Measurements from ENCODE around the gene ALOX5AP. TPM values are rescaled to one million over a fixed set of nuclear protein-coding genes. Genes with fewer than 3 reads are reported as not detected.

ALOX5AP gene
- total RNA-seq, 2 experiments from 2014 or later = 40.5 to 42.2 TPM

DNA sequence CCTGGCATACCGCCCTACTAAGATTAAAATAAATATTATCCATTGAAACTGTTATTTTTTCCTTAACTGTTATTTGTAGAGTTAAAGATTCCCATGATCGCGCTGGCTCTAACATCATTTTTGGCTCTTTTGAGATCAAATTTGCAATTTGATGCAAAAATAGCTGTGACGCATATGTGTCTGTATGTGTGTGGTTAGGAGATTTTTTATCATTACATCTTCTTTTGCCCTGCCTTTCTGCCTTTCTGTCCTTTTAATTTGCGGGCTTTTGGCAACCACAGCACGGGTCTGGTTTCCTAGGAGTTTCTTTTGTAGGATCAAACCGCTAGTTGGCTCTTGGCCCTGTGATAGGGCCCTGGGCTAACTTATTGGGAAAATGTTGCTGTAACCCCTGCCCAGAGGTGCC lies 37.3 kb upstream of the ALOX5AP start:
- intact Hi-C loops (cut with micrococcal nuclease) = no loop called here
- POLR2A ChIA-PET = no interaction called here
- CTCF ChIA-PET = interaction anchor here (1.8 kb wide), 1 partner anchor 105 kb away, joined by 4 read pairs; no protein-coding TSS in a partner anchor
- ATAC-seq (no peak), DNase-seq (no peak)
- peaks cover 18% of the 10 kb centered on the region for H3K4me1 Mint-ChIP-seq (ENCODE audit: low read depth)
- H3K4me3 Mint-ChIP-seq = no peak overlapping the region
- H3K27me3 Mint-ChIP-seq = peaks cover 16% of the 10 kb centered on the region
- H3K9me3 Mint-ChIP-seq = no peaks in the 10 kb centered on the region
- H3K27ac Mint-ChIP-seq = no peak overlapping the region
- H3K36me3 Mint-ChIP-seq (ENCODE audit: low read depth) = no peaks in the 10 kb centered on the region
- TF ChIP-seq CTCF (IDR thresholded peaks at IDR 0.05) = no peak

DNA sequence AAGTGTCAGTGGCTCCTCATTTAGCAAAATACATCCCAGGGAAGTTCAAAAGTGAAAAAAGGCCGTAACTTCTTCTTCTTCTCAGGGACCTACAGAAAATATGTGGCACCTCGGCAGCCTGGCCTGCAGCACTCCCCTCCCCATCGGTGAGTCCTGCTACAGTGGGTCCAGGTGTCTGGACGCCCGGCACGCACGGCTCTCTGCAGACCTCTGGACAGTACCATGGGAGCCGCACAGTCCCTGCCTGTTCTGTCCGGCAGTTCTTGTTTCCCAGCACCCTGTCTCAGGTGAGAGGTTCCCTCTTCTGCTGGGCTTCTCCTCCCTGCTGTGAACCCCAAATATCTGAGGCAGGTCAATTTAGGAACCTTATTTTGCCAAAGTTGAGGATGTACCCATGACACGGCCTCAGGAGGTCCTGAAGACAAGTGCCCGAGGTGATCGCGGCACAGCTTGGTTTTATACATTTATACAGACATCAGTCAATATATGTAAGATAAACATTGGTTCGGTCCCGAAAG lies 36.8 kb upstream of the ALOX5AP start:
- H3K36me3 Mint-ChIP-seq (ENCODE audit: low read depth) = no peaks in the 10 kb centered on the region
- ChIA-PET CTCF (no interaction called here), POLR2A (no interaction called here)
- peaks cover 16% of the 10 kb centered on the region for H3K27me3 Mint-ChIP-seq
- intact Hi-C loops (cut with micrococcal nuclease) = no loop called here
- no peak for ATAC-seq
- H3K4me1 Mint-ChIP-seq (ENCODE audit: low read depth) = peaks cover 18% of the 10 kb centered on the region
- DNase-seq = no peak
- H3K27ac Mint-ChIP-seq = no peak overlapping the region
- H3K4me3 Mint-ChIP-seq = no peak overlapping the region
- no peak for TF ChIP-seq CTCF (IDR thresholded peaks at IDR 0.05)
- H3K9me3 Mint-ChIP-seq = no peaks in the 10 kb centered on the region

DNA sequence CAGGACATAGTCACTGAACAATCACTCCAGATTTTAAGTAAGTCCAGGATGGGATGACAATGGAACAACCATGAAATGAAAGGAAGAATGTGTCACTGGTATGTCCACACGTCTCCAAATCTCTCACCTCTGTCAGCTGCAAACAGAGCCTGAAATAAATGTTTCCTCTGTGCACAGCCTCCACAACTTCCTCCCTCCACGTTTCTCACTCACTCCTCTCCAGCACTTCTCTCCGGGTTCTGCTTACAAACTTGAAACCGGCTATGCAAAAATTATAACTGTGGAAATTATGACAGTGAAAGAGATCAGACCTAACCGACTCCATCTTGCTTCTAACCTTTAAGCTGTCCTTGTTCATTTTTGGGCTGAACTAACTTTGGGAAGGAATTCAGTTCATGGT lies 35.0 kb upstream of the ALOX5AP start:
- ATAC-seq (no peak), DNase-seq (no peak)
- no peak overlapping the region for H3K27ac Mint-ChIP-seq

DNA sequence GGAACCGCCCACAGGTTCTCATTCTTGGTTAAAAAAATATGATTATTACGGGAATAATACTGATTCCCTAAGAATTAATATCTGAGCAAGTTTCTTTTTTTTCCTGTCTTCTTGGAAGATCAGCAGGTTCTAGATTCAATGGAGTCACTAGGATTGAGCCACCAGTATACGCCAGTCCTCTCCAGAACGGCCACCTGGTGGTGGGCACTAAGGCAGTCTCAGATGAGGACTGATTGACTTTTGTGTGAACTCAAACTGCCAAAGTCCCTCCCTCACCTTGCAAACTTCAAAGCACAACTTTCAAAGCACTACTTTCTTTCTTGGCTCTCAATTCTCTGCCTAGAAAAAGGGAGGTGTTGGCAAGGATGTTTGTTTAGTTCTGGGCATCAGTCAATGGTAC lies 33.3 kb upstream of the ALOX5AP start:
- H3K4me1 Mint-ChIP-seq (ENCODE audit: low read depth) = peaks cover 3% of the 10 kb centered on the region
- no peak overlapping the region for H3K27ac Mint-ChIP-seq
- ChIA-PET CTCF (no interaction called here), POLR2A (no interaction called here)
- ATAC-seq = no peak
- no peak overlapping the region for H3K4me3 Mint-ChIP-seq
- peaks cover 5% of the 10 kb centered on the region for H3K27me3 Mint-ChIP-seq
- intact Hi-C loops (cut with micrococcal nuclease) = no loop called here
- H3K36me3 Mint-ChIP-seq (ENCODE audit: low read depth) = no peaks in the 10 kb centered on the region
- DNase-seq = no peak
- H3K9me3 Mint-ChIP-seq = no peaks in the 10 kb centered on the region
- TF ChIP-seq CTCF (IDR thresholded peaks at IDR 0.05) = no peak

More for the DNA sequence above, 35.0 kb upstream of the ALOX5AP start:
- TF ChIP-seq CTCF (IDR thresholded peaks at IDR 0.05) = no peak
- H3K4me1 Mint-ChIP-seq (ENCODE audit: low read depth) = peaks cover 18% of the 10 kb centered on the region
- no peaks in the 10 kb centered on the region for H3K9me3 Mint-ChIP-seq
- H3K4me3 Mint-ChIP-seq = no peak overlapping the region
- intact Hi-C loops (cut with micrococcal nuclease) = no loop called here
- ChIA-PET CTCF (no interaction called here), POLR2A (no interaction called here)
- H3K27me3 Mint-ChIP-seq = peaks cover 12% of the 10 kb centered on the region
- H3K36me3 Mint-ChIP-seq (ENCODE audit: low read depth) = no peaks in the 10 kb centered on the region

DNA sequence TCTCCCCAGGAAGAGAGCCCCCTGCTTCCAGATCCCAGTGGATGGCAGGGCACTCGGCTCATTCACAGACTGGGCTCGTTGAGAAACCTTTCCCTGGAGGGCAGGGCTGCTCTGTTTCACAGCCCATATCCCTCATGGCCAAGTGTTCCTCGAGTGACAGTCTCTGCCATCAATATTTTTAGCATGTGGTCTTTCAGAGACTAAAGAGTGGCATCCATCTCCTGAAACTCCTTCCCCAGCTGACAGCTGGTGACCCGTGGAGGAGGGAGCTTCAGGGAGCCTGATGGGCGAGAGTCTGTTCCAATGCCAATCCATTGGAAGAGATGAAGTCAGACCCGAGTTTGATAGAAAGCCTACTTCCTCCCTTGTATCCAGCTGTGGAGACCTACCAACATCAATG lies 30.7 kb upstream of the ALOX5AP start:
- H3K4me3 Mint-ChIP-seq = no peak overlapping the region
- H3K9me3 Mint-ChIP-seq = no peaks in the 10 kb centered on the region
- intact Hi-C loops (cut with micrococcal nuclease) = no loop called here
- no peak for TF ChIP-seq CTCF (IDR thresholded peaks at IDR 0.05)
- H3K27ac Mint-ChIP-seq = no peak overlapping the region
- H3K27me3 Mint-ChIP-seq = no peaks in the 10 kb centered on the region
- ATAC-seq (no peak), DNase-seq (no peak)
- peaks cover 3% of the 10 kb centered on the region for H3K4me1 Mint-ChIP-seq (ENCODE audit: low read depth)
- CTCF ChIA-PET = no interaction called here
- POLR2A ChIA-PET = interaction anchor here (0.6 kb wide), 1 partner anchor 88 kb away, joined by 3 read pairs; no protein-coding TSS in a partner anchor
- no peaks in the 10 kb centered on the region for H3K36me3 Mint-ChIP-seq (ENCODE audit: low read depth)

All from activated CD8-positive, alpha-beta T cell treated with anti-CD3 and anti-CD28 coated beads for 36 hours (primary cell).